ENCODE measurements around the gene C17orf107.

Gene C17orf107

DNA sequence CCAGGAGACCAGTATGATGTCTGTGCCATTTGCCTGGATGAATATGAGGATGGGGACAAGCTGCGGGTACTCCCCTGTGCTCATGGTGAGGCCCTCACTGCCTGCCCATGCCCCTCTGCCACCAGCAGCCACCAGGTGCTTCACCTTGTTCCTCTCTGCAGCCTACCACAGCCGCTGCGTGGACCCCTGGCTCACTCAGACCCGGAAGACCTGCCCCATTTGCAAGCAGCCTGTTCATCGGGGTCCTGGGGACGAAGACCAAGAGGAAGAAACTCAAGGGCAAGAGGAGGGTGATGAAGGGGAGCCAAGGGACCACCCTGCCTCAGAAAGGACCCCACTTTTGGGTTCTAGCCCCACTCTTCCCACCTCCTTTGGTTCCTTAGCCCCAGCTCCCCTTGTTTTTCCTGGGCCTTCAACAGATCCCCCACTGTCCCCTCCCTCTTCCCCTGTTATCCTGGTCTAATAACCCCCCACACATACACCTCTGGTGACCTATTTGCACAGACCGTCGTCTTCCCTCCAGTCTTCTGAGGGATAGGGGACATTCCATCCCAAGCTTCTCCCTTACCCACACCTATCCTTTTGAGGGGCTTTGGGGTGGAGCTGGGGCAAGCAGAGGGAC lies 45.3 kb downstream of the C17orf107 start:
- peak overlapping the region; percentile 92 for H3K4me3 ChIP-seq (ENCODE audit: low read length)
- DNase-seq (ENCODE audit: low read depth, low spot score), result no peak

- no peak for DNase-seq (ENCODE audit: low read depth, low spot score)
- H3K4me3 ChIP-seq (ENCODE audit: low read length), result peak overlapping the region; percentile 92
Observed at GRCh38 chr17:4945176-4945943, 46.0 kb downstream of the C17orf107 start.

GRCh38 chr17:4945944-4946280 lies 46.6 kb downstream of the C17orf107 start:
- H3K4me3 ChIP-seq (ENCODE audit: low read length), result peak overlapping the region; percentile 92
- no peak for DNase-seq (ENCODE audit: low read depth, low spot score)

DNA sequence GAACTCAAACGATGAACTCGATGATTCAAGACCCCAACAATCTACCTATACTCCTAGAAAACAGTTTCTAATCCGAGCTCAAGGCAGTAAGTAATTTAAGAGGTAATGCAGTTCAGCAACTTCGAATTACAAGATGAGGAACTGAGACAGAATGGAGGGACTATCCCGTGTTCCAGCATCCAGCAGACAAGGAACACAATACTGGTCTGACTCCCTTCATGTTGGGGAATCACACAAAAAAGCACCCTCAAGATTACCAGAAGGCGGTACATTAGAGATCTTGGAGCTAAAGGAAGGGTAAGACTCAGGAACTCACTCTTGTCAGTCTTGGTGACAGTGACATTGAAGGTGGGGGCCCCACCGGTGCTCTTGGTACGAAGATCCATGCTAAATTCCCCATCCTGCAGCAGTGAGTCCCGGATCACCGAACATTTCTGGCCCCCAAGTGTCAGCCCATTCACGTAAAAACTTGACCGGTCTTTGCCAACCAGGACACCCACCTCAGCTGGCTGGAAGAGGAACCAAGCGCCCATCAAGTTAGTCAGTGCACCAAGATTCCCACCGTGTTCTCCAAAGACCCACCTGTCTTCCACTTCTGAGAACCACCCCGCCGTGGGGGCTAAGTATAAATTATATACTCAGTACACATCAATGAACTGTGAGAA lies 47.1 kb downstream of the C17orf107 start:
- H3K4me3 ChIP-seq (ENCODE audit: low read length), result peak overlapping the region; percentile 92
- DNase-seq (ENCODE audit: low read depth, low spot score), result no peak

DNA sequence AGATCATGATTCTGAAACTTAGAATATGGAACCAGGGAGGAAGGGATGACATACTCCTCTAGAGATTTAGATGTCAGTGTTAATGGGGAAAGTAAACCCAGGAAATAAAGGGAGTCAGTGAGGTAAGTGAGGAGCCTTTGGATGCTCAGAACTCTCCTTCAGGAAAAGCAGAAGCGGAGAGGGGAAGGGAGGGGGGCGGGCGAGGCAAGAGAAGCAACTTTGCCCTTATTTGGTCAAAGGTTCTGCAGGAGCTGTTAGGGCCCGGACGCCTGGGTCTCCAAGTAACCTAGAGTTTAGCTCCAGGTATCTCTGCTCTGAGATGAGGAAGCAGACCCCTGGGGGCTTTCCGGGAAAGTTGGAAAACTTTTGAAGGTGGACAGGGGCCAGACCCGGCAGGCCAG lies 47.7 kb downstream of the C17orf107 start:
- no peak for DNase-seq (ENCODE audit: low read depth, low spot score)
- H3K4me3 ChIP-seq (ENCODE audit: low read length), result peak overlapping the region; percentile 92

DNA sequence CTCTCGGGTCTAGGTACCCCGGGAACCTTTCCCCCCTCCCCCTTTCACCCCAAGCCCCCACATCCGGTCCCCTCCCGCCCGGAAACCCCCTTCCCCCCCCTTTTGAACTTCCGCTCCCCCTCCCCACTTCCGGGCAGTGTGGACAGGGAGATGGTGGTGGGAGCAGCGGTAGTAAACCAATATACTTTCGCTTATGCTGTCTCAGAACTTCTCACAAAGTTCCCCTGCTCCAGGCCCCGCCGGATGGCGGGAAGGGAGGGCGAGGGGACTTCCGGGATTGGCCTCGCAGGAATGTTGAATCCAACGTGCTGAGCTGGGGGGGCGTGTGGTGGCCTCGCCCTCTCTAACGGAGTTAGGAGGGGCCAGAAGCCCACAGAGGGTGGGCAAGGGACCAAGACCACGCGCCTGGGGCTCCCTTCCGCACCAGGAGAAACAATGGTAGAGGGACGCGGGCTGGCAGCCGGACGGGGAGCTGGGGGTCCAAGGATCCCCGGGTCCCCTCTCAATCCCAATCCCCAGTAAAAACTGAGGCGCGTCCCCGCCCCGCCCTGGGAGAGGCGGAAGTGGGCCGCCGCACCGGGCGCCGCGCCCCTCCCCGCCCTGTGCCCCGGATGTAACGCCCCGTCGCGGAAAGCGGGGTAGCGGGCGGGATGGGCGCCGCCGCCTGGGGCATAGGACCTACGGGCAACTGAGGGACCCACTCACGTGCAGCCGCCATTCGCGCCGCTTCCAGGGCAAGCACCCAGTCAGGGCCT lies 48.3 kb downstream of the C17orf107 start:
- peak overlapping the region; percentile 92 for H3K4me3 ChIP-seq (ENCODE audit: low read length)
- DNase-seq (ENCODE audit: low read depth, low spot score), result peak; percentile 72

DNA sequence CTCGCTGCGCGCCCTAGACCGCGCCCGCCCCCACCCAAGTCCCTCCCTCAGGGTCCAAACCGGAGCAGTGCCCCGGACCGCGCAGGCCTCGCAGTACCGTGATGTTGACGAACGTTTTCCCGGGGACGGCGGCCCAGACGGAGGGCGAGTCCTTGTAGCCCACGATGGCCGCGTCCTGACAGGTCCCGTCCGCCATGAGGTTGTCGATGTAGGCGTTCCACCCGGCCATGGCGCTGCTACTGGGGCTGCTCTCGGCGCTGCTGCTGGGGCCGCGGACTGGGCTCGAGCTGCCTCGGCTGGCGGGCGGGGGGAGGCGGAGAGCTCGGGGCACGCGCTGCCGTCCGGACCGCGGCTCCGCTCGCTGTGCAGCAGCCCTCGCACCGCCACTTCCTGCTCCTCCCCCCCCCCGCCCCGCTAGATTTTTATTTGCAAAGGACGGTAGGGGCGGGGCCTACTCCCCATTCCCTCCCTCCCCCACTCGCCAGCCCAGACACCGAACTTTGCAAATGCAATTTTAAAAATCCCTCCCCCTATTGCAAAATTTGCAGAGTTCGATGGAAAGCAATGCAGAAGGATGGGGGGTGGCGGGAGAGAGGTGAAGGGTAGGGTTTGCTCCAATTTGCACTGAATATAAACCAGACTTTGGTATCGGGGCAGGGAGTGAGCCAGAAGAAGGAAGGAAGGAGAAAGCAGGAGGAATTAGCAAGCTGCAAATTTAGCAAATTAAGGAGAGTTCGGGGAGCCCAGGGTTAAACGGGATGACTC lies 49.0 kb downstream of the C17orf107 start, which contains the start of gene PFN1:
Gene PFN1, minus strand, starts transcription at position 365 of the 765 bp plus-strand sequence. Its CDS starts 136 bp downstream, at position 229.
- H3K4me3 ChIP-seq (ENCODE audit: low read length), result peak within 1 kb of the TSS; percentile 92
- peak; percentile 93 for DNase-seq (ENCODE audit: low read depth, low spot score)

DNA sequence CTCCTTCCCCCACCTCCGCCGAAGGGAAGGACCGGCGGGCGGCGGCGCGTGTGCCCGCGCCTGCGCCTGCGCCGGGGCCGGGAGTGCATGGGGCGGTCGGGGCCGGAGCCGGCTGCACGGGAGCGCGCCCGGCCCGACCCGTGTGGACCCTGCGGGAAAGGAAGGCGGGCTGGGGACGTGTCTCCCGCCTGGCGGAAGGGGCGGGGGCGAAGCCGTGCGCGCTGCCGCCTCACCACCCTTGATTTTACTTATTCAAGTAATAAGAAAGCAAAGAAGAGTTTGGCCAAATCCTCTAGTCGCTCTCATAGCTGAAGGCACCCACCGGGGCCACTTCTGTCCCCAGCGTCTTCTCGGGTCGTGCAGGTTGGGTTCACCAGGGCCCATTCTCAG lies 49.6 kb downstream of the C17orf107 start:
- peak overlapping the region; percentile 92 for H3K4me3 ChIP-seq (ENCODE audit: low read length)
- peak; percentile 83 for DNase-seq (ENCODE audit: low read depth, low spot score)

DNA sequence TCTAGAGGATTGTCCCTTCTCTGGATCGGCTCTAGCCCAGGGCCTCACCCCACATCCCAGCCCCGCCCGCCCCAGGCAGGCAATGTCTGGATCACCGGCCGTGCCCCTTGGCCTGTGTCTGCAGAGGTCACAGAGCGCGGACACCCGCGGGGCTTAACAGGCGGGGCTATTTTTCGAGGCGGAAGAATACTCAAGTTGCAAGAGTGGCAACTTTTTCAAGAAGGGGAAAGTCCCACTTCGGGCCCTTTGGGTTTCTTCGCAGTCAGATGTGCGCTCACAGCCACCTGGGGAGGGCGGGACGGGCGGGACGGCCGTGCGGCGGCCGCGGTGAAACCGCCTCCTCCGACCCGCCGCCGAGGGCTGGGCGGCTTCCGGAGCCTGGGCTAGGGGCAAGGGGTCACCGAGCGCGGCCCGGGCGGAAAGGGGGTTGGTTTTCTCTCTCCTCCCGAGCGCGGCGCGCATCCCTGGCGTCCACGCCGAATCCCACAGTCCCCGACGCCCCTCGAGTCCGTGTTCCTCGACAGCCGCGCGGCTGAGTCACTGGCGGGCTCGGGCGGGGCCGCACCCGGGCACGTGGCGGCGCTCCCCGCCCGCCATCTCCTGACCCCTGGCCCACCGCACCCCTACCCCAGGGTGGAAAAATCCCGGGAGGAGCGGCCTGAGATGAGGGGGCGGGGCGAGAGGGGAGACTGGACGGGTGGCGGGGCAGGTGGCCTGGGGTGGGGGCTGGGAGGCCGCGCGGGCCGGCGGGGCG lies 50.2 kb downstream of the C17orf107 start:
- peak overlapping the region; percentile 92 for H3K4me3 ChIP-seq (ENCODE audit: low read length)
- peak; percentile 76 for DNase-seq (ENCODE audit: low read depth, low spot score)

DNA sequence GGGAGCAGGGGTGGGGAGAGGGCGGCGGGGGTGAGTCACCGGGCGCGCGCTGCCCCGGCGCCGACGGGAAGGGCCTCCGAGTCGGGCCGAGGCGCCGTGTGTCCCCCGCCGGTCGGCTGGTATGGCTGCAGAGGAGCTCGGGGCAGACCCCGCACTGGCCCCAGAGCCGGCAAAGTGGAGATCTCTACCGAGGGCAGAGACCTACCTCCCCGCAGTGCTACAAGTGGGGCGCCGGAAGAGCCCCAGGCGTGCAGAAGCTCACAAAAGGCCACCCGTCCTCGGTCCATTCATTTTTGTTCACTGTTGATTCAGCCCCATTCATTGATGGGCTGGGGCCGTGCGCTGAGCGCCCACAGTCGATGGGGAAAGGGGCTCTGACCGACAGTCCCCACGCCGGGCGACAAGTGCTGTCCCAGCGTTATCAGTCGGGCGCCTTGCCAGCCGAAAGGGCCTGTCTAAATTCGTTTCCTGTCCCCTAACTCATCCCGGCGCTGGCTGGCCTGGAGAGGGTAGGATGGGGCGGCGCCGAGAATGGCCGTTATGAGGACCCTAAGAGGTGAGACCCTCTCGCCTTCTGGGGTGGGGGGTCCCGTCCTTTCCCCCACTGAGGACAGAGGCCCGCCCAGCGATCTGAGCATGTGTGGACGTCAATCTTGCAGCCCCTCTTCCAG lies 50.9 kb downstream of the C17orf107 start:
- peak overlapping the region; percentile 92 for H3K4me3 ChIP-seq (ENCODE audit: low read length)
- no peak for DNase-seq (ENCODE audit: low read depth, low spot score)

- peak within 1 kb of the TSS; percentile 92 for H3K4me3 ChIP-seq (ENCODE audit: low read length)
- no peak for DNase-seq (ENCODE audit: low read depth, low spot score)
Observed at GRCh38 chr17:4950746-4951204, 51.4 kb downstream of the C17orf107 start, which contains the start of gene ENO3. TSS of gene ENO3 (plus strand) at chr17:4951119. CDS start at chr17:4951830, 711 bp downstream.

GRCh38 chr17:4951486-4951885 lies 52.1 kb downstream of the C17orf107 start:
- H3K4me3 ChIP-seq (ENCODE audit: low read length), result no peak overlapping the region
- no peak for DNase-seq (ENCODE audit: low read depth, low spot score)
